GM18507 (cell line): ENCODE data around the gene USP24.
"Not testable (repeated sequence)": the region's sequence is repeated elsewhere in the genome, so short reads cannot be mapped to it uniquely, and the experiment has no call there.

ENCODE experiments used
- DNase-seq: peaks from one replicate; pipeline ENCODE4 v3.0.0; 2011; ENCODE audit warnings: low read depth; ENCODE audit not compliant: insufficient read length; ENCODE audit errors: extremely low spot score
- FAIRE-seq: peaks from 2 replicates; lab custom pipeline; 2011; peaks lifted over from hg19 to GRCh38; lab: Jason Lieb, UNC

Gene USP24

DNA sequence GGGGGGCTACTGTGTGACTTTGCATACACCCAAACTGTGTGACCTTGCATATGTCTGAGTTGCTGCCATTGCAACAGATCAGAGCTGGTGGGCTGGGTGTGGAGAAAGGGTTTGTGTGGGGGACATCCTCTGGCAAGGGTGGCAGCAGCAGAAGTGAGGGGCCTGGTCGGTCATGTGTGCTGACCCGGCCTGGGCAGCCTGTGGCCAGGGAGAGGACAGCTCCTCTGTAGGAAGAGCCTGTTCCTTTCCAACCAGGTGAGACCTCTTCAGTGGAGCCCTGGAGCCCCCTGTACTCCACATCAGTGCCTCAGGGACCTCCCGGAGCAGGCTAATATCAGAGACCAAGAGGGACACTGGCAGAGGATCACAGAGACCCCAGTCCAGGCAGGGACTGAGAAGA, 167.6 kb downstream of the USP24 start:
- DNase-seq (no peak), FAIRE-seq (no peak)

DNA sequence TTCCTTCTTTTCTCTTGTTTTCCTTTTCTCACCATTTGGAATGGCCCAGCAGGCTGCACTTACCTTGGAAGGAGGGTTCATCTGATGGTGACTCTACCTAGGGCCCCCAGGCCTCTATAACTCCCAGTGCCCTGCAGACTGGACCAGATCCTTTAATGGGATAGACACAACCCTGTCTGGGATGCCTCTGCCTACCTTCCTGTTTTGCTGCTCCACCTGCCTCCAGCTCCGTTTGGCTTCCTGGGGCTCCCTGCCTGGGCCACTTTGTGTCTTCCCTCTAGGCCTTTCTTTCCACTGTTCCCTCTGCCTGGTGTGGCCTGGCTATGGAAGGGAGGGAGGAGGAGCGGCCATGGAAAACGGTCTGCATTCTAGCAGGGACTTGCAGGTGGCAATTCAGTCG, 168.3 kb downstream of the USP24 start:
- FAIRE-seq = no peak
- DNase-seq = no peak

DNA sequence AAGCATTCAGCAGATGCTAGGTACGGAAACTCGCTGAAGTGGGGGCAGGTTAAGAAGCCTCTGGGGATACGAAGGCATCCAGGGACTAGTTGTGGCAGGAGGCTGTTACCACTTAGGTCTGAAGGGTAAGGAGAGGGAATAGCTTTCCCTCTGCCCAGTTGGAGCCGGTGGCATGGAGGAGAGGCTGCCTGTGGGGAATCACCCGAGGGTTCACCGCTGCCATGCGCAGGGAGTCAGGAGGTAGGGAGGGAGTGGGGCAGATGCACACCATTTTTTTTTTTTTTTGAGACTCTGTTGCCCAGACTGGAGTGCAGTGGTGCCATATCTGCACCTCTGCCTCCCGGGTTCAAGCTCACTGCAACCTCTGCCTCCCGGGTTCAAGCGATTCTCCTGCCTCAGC, 169.7 kb downstream of the USP24 start:
- DNase-seq = no peak
- FAIRE-seq = no peak

DNA sequence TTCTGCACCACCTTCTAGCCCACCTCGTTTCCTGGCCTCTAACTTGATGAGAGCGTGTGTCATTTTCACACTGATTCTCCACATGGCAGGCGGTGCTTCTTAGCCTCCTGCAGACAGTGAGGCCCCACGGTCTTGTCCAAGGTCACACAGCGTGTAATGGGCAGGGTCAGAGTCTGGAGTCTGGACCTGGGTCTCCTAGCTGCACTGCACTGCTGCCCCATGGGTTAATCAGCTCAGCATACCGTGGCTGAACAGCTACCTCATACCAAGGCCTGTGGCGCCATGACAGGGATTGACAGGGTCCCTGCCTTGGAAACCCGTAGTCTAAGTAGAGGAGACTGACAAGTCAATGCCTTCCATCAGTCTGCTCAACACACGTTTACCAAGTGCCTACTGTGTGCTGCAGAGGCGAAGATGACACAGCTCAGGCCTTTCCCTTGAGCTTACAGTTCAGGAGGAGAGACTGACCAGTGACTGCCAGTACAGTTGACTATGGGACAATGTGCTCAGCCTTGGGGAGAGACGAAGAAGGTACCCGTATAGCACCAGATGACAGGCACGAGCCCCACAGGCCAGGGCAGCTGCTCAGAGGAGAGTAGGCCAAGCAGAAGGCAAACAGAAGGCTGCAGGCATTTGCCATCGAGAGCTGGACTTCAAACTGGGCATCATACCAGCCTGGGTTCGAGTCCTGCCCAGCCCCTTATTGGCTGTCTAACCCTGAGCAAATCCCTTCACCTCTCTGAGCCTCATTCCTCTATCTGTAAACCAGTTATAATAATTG, 170.4 kb downstream of the USP24 start:
- FAIRE-seq = no peak
- no peak for DNase-seq

DNA sequence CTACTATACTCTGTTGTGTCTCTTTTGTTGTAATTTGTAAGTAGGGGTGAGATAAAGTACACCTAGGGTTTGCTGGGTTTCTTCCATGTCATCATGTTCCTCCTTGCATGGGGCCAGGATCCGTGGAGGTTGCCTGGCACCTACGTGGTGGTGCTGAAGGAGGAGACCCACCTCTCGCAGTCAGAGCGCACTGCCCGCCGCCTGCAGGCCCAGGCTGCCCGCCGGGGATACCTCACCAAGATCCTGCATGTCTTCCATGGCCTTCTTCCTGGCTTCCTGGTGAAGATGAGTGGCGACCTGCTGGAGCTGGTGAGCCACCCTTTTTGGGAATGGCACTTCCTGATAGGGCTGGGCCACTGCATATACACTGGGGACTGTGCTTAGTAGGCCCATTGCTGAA, 171.4 kb downstream of the USP24 start:
- FAIRE-seq = no peak
- DNase-seq = no peak

DNA sequence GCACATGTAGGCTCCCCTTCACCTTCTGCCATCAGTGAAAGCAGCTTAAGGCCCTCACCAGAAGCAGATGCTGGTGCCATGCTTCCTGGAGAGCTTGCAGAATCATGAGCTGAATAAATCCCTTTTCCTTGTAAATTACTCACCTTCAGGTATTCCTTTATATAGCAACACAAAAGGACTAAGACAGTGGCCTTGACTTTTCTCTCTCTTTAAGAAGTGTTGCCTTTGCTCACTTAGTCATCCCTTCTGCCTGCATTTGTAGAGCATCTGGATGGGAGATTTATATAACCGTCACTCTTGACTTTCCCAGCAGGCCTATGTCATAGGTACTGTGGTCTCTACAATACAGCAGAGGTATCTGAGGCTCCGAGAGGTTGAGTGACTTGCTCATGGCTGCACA, 172.2 kb downstream of the USP24 start:
- FAIRE-seq = no peak
- DNase-seq = no peak

DNA sequence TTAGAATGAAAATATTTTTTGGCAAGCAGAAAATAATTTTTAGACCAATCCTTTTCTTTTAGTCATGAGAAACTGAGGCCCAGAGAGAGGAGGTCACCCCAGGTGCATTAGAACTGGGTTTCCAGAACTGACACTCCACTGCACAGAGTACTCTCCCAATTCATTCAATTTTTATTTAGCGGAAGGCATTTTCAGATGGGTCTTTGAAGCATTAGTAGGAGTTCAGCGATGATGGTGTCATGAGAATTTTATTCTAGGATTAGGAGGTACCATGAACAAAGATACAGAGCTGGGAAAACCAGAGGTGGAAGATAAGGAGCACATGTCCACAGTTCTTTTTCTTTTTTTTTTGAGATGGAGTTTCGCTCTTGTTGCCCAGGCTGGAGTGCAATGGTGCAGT, 173.6 kb downstream of the USP24 start:
- FAIRE-seq (no peak), DNase-seq (no peak)

DNA sequence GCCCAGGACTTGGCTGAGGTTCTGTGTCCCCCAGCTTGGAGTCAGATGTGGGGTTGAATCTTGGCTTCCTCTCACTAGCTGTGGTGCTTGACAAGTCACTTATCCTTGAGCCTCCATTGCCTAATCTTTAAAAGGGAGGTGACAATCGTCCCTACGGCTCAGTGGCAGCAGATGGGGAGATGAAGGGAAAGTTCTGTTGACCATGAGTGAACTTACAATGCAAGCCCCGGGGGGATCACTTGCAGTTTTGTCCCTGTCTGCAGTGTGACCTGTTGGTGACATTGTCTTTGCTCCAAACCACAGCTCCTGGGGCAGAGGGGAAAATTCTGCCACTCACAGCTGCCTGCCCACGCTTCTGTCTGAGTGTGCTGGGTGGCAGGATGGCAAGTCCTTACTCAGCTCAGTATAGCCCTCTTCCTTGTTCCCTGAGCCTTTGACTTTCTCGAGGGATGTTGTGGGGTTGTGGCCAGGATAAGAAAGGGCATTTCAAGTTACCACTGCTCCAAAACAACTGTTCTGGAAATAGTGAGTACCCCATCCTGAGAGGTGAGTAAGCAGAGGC, 174.2 kb downstream of the USP24 start:
- no peak for FAIRE-seq

DNA sequence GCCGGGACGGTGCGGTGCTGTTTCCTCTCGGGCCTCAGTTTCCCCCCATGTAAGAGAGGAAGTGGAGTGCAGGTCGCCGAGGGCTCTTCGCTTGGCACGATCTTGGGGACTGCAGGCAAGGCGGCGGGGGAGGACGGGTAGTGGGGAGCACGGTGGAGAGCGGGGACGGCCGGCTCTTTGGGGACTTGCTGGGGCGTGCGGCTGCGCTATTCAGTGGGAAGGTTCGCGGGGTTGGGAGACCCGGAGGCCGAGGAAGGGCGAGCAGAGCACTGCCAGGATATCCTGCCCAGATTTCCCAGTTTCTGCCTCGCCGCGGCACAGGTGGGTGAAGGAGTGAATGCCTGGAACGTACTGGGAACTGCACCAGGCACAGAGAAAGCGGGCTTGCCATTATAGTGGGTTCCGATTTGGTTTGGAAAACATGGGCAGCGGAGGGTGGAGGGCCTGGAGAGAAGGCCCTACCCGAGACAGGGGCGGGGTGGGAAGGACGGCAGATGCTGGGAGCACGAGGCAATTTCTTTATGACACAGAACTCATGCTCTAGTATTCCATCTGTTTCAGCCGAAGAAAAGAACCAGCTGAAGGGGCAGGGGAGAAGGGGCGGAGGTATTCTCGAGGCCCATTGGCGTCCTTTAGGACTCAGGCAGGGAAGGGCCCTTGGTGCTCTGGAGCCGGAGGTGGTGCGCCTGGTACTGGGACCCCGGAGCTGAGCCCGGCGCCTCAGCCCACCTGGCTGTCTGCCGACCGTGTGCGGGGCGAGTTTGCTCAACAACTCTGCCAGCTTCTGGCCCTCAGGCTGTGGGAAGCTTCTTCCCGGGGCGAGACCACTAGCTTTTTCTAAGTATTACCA, 174.9 kb downstream of the USP24 start:
- FAIRE-seq = no peak

More for the DNA sequence above, 174.2 kb downstream of the USP24 start:
- DNase-seq = no peak

DNA sequence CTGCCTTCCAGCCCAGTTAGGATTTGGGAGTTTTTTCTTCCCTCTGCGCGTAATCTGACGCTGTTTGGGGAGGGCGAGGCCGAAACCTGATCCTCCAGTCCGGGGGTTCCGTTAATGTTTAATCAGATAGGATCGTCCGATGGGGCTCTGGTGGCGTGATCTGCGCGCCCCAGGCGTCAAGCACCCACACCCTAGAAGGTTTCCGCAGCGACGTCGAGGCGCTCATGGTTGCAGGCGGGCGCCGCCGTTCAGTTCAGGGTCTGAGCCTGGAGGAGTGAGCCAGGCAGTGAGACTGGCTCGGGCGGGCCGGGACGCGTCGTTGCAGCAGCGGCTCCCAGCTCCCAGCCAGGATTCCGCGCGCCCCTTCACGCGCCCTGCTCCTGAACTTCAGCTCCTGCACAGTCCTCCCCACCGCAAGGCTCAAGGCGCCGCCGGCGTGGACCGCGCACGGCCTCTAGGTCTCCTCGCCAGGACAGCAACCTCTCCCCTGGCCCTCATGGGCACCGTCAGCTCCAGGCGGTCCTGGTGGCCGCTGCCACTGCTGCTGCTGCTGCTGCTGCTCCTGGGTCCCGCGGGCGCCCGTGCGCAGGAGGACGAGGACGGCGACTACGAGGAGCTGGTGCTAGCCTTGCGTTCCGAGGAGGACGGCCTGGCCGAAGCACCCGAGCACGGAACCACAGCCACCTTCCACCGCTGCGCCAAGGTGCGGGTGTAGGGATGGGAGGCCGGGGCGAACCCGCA, 175.7 kb downstream of the USP24 start, which contains the start of gene PCSK9:
Gene PCSK9 (plus strand): TSS at position 207 of the 741 bp plus-strand sequence. CDS start 290 bp downstream, at position 497.
- no peak for FAIRE-seq
- no peak for DNase-seq

More for the DNA sequence above, 174.9 kb downstream of the USP24 start:
- no peak for DNase-seq

DNA sequence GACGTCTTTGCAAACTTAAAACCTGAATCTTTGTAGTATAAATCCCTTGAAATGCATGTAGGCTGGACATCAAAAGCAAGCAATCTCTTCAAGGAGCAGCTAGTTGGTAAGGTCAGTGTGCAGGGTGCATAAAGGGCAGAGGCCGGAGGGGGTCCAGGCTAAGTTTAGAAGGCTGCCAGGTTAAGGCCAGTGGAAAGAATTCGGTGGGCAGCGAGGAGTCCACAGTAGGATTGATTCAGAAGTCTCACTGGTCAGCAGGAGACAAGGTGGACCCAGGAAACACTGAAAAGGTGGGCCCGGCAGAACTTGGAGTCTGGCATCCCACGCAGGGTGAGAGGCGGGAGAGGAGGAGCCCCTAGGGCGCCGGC, 176.2 kb downstream of the USP24 start:
- FAIRE-seq = no peak
- no peak for DNase-seq

DNA sequence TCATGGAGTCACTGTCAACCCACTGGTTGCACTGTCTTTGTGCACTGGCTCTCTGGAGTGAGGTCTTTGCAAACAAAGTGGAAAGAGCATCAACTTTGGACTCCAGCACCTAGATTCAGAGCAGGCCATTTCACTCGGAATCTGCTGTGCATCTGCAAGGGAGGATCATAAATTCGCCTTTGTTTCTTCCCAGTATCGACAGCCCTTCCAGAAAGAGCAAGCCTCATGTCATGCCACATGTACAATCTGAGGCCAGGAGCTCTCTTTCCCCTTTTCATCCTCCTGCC, 176.7 kb downstream of the USP24 start:
- DNase-seq = no peak
- no peak for FAIRE-seq

DNA sequence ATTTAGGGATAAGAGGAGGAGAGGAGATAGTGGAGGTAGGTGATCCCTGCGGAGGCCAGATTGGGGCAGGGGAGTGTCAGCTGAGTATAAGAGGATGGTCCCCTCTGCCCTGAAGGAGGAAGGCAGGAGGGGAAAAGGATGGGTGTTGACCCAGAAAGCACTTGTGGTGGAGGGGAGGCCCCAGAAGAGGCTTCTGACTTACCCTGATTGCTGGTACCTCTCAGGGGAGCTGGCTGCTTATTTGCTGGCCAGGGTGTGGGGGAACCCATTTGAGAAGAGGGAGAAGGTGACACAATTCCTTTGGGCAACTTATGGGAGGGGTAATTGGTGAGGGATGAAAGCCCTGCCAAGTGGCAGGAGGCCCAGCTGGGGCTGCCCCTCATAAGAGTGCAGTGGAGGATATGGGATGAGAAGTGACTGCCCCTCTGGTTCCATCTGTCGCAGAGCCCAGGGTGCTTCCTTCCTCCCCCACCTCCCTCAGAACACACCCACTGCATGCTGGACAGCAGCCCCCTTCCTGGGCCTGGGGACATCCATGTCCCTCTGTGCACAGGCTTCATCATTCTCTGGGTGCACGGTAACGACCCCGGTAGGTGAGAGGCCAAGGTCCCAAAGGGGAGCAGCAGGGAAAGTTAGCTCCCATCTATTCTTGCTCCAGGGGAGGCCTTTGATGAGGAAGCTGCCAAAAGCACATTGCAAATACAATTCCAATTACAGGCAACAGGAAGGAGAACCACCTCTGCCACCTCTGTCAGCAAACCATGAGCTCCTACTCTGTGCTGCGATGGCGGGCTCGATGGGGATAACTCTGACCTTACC, 177.2 kb downstream of the USP24 start:
- no peak for FAIRE-seq
- no peak for DNase-seq

DNA sequence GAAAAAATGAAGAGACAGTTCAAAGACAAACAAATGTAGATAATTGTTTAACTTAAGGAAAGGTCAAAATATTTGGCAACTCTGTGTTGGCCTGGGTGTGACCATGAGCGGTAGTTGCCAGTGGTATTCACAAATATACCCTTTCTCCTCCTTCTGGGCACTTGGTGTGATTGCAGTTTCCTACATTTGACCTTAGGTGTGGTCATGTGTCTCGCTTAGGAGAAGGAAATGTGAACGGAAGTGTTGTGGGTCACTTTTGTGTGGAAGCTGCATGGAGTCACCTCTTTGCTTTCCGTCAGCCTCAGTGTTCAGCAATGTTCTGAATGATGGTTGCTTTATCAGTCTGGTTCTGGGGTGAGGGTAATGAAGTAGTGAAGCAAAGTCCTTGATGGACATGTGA, 179.3 kb downstream of the USP24 start:
- DNase-seq (no peak), FAIRE-seq (no peak)

DNA sequence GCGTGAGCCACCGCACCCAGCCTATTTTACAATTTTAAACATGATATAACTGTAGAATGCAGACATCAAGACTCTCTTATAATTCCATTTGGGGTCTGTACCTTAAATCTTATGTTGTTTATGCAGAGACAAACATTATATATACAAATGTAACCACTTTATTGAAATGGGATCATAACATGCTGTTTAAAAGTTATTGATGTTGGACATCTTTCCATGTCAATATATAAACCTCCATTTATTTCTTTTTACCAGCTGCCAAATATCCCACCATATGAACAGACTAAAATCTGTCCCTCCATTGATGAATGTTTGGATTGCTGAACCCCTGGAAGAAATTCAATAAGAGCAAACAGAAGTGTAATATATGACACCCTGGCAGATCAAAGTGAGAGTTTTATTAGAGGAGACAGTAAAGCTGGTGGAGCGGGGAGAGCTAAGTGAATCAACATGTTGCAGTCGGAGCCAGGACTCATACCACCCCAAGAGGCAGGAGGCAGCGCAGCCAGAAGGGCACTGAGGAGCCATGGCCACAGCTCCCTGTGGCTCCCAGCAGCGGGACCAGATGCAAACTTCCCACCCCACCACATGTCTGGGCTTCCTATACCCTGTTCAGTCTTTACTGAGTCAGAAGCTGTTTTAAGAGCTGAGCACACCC, 180.6 kb downstream of the USP24 start:
- DNase-seq = no peak
- no peak for FAIRE-seq

DNA sequence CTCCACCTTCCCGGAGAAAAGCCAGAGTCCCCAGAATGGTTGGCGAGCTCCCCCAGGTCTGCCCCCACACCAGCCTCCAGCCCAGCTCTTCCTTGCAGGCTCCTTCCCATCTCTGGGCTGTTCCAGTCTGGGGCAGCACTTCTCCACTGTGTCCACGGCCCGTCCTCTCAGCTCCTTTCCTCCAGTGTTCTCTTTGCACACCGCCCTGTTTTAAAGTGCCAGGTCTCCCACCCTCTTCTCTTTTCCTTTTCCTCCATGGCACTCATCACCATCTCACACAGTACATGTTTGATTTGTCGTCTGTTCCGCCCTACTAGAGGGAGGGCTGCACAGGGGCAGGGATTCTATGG, 181.9 kb downstream of the USP24 start:
- no peak for FAIRE-seq

DNA sequence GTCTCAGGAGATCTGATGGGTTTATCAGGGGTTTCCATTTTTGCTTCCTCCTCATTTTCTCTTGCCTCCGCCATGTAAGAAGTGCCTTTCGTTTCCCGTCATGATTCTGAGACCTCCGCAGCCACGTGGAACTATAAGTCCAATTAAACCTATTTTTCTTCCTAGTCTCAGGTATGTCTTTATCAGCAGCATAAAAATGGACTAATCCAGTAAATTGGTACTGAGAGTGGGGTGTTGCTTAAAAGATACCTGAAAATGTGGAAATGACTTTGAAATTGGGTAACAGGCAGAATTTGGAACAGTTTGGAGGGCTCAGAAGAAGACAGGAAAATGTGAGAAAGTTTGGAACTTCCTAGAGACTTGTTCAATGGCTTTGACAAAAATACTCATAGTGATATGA, 184.1 kb downstream of the USP24 start:
- not testable (repeated sequence) for FAIRE-seq, DNase-seq

More for the DNA sequence above, 181.9 kb downstream of the USP24 start:
- no peak for DNase-seq

DNA sequence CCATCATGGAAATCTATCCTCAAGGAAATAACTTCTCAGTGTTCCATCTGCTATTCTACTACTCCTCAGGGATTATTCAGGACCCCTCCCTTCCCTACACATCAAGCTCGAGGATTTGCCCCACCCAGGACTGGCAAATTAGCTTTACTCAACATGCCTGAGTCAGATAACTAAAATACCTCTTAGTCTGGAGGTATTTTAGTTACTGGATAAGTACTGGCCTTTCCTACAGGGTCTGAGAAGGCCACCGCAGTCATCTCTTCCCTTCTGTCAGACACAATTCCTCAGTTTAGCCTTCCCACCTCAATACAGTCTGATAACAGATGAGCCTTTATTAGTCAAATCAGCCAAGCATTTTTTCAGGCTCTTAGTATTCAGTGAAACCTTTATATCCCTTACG, 188.5 kb downstream of the USP24 start:
- not testable (repeated sequence) for DNase-seq, FAIRE-seq

DNA sequence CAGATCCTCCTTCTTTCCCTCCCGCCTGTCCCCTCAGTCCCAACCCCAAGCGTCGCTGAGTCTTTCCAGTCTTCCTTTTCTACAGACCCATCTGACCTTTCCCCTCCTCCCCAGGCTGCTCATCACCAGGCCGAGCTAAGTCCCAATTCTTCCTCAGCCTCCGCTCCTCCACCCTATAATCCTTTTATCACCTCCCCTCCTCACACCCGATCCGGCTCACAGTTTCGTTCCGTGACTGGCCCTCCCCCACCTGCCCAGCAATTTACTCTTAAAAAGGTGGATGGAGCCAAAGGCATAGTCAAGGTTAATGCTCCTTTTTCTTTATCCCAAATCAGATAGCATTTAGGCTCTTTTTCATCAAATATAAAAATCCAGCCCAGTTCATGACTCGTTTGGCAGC, 191.0 kb downstream of the USP24 start:
- not testable (repeated sequence) for FAIRE-seq, DNase-seq
